Measurements from ENCODE around the gene CERS6. TPM values are rescaled to one million over a fixed set of nuclear protein-coding genes. Genes with fewer than 3 reads are reported as not detected.

The CERS6 gene
- total and polyA plus RNA-seq, 10 of the 15 experiments (the other 5 are each of a cell fraction or from before 2014, with no cell fraction given): 1.3 to 20.4 (median 14.1) TPM

DNA sequence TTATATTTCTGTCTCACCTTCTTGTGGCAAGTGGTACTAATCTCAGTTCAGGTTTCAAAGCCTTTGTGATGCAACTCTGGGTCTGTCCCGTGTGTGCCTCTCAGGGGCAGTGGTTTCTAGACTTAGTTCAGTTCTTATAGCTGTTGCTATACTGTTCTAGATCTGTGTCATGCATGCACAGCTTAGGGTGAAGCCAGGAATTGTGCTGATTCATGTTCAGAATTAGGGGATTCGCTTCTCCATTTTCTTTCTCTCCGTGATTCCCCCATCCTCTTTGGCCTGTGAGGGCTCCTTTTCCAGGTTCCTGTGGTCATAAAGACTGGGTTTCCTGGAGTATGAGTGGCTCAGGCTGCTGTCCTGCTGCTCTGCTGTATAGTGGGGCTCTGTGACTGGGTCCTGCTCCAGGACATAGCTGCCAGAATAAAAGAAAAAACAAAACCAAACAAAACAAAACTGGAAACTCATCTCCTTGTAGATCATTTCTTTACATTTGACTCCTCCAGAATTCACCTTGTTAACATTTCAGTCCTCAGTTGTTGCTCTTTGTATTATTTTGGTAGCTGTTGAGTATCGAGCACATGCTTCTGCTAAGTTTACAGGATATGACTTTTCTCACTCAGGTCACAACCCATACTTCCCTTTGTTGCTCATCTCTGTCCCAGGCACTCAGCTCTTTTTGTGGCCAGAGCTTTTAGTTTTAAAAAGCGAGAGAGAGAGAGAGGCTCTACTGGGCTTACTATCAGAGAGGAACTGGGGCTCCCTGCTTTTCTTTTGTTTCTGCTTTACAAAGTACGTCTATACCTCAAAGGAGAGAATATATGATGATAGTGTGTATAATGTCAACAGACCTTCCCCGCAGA lies 34.2 kb downstream of the CERS6 start (continued):
- TF ChIP-seq, protein P1, sequence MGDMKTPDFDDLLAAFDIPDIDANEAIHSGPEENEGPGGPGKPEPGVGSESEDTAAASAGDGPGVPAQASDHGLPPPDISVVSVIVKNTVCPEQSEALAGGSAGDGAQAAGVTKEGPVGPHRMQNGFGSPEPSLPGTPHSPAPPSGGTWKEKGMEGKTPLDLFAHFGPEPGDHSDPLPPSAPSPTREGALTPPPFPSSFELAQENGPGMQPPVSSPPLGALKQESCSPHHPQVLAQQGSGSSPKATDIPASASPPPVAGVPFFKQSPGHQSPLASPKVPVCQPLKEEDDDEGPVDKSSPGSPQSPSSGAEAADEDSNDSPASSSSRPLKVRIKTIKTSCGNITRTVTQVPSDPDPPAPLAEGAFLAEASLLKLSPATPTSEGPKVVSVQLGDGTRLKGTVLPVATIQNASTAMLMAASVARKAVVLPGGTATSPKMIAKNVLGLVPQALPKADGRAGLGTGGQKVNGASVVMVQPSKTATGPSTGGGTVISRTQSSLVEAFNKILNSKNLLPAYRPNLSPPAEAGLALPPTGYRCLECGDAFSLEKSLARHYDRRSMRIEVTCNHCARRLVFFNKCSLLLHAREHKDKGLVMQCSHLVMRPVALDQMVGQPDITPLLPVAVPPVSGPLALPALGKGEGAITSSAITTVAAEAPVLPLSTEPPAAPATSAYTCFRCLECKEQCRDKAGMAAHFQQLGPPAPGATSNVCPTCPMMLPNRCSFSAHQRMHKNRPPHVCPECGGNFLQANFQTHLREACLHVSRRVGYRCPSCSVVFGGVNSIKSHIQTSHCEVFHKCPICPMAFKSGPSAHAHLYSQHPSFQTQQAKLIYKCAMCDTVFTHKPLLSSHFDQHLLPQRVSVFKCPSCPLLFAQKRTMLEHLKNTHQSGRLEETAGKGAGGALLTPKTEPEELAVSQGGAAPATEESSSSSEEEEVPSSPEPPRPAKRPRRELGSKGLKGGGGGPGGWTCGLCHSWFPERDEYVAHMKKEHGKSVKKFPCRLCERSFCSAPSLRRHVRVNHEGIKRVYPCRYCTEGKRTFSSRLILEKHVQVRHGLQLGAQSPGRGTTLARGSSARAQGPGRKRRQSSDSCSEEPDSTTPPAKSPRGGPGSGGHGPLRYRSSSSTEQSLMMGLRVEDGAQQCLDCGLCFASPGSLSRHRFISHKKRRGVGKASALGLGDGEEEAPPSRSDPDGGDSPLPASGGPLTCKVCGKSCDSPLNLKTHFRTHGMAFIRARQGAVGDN (IDR thresholded peaks at IDR 0.05): 0 out of 2 replicates have a peak, but pooled peaks have one; percentile 39
- TF ChIP-seq RAD21 (IDR thresholded peaks at IDR 0.05; ENCODE audit: insufficient read depth, low read depth, low read length) (peak; percentile 41; the same call in 1 of the 2 replicates), CBX5 (IDR thresholded peaks at IDR 0.05; ENCODE audit: low read depth) (peak; percentile 30), ZNF24 (IDR thresholded peaks at IDR 0.05) (0 out of 2 replicates have a peak, but pooled peaks have one; percentile 61), TCF12 (IDR thresholded peaks at IDR 0.05; ENCODE audit: low read depth, low read length) (0 out of 2 replicates have a peak, but pooled peaks have one; percentile 47), MYC (IDR thresholded peaks at IDR 0.05; ENCODE audit: insufficient read depth, insufficient read length, insufficient replicate concordance, low read length, severe bottlenecking) (no peak), FOXK2 (IDR thresholded peaks at IDR 0.05) (peak; percentile 30; the same call in 1 of the 2 replicates), TCF7 (IDR thresholded peaks at IDR 0.05; ENCODE audit: borderline replicate concordance) (peak; percentile 82)
- TF ChIP-seq, protein P2, sequence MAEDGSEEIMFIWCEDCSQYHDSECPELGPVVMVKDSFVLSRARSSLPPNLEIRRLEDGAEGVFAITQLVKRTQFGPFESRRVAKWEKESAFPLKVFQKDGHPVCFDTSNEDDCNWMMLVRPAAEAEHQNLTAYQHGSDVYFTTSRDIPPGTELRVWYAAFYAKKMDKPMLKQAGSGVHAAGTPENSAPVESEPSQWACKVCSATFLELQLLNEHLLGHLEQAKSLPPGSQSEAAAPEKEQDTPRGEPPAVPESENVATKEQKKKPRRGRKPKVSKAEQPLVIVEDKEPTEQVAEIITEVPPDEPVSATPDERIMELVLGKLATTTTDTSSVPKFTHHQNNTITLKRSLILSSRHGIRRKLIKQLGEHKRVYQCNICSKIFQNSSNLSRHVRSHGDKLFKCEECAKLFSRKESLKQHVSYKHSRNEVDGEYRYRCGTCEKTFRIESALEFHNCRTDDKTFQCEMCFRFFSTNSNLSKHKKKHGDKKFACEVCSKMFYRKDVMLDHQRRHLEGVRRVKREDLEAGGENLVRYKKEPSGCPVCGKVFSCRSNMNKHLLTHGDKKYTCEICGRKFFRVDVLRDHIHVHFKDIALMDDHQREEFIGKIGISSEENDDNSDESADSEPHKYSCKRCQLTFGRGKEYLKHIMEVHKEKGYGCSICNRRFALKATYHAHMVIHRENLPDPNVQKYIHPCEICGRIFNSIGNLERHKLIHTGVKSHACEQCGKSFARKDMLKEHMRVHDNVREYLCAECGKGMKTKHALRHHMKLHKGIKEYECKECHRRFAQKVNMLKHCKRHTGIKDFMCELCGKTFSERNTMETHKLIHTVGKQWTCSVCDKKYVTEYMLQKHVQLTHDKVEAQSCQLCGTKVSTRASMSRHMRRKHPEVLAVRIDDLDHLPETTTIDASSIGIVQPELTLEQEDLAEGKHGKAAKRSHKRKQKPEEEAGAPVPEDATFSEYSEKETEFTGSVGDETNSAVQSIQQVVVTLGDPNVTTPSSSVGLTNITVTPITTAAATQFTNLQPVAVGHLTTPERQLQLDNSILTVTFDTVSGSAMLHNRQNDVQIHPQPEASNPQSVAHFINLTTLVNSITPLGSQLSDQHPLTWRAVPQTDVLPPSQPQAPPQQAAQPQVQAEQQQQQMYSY (CRISPR knock-in tag; IDR thresholded peaks at IDR 0.05): no peak
- TF ChIP-seq, protein P3, sequence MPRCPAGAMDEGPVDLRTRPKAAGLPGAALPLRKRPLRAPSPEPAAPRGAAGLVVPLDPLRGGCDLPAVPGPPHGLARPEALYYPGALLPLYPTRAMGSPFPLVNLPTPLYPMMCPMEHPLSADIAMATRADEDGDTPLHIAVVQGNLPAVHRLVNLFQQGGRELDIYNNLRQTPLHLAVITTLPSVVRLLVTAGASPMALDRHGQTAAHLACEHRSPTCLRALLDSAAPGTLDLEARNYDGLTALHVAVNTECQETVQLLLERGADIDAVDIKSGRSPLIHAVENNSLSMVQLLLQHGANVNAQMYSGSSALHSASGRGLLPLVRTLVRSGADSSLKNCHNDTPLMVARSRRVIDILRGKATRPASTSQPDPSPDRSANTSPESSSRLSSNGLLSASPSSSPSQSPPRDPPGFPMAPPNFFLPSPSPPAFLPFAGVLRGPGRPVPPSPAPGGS (IDR thresholded peaks at IDR 0.05; ENCODE audit: borderline replicate concordance, insufficient read depth, low read depth, low read length, poor library complexity, severe bottlenecking): peak; percentile 82
- TF ChIP-seq, protein P4, sequence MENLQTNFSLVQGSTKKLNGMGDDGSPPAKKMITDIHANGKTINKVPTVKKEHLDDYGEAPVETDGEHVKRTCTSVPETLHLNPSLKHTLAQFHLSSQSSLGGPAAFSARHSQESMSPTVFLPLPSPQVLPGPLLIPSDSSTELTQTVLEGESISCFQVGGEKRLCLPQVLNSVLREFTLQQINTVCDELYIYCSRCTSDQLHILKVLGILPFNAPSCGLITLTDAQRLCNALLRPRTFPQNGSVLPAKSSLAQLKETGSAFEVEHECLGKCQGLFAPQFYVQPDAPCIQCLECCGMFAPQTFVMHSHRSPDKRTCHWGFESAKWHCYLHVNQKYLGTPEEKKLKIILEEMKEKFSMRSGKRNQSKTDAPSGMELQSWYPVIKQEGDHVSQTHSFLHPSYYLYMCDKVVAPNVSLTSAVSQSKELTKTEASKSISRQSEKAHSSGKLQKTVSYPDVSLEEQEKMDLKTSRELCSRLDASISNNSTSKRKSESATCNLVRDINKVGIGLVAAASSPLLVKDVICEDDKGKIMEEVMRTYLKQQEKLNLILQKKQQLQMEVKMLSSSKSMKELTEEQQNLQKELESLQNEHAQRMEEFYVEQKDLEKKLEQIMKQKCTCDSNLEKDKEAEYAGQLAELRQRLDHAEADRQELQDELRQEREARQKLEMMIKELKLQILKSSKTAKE (IDR thresholded peaks at IDR 0.05; ENCODE audit: low read depth, poor library complexity, severe bottlenecking): peak; percentile 71

All from GM12878 (cell line).